SU-DHL-6 (cell line): ENCODE measurements around the gene TAF10.

ENCODE experiments used
- H2AFZ ChIP-seq: fragments of 200-600 bp; sonication (generic); 2 replicates; pipeline ENCODE4 v1.6.1; 2014; ENCODE audit warnings: low read depth, mild to moderate bottlenecking, moderate library complexity, mixed read lengths, antibody characterized with exemption, low read length; ENCODE audit not compliant: severe bottlenecking
- H3F3A ChIP-seq: fragments of 200-600 bp; shearing (Covaris generic); 2 replicates; pipeline ENCODE4 v1.6.0; 2016; ENCODE audit warnings: antibody characterized with exemption, mild to moderate bottlenecking; ENCODE audit not compliant: insufficient read depth
- H3K27ac ChIP-seq: fragments of 200-600 bp; sonication (generic); 2 replicates; pipeline ENCODE4 v1.5.1; 2016; ENCODE audit warnings: low read depth, mild to moderate bottlenecking, low read length, moderate library complexity, mixed read lengths
- H3K27me3 ChIP-seq: fragments of 200-600 bp; sonication (generic), shearing (Covaris generic); 2 replicates; pipeline ENCODE4 v1.6.0; 2014; ENCODE audit warnings: mild to moderate bottlenecking, low read length
- H3K36me3 ChIP-seq: fragments of 200-600 bp; sonication (generic); 2 replicates; pipeline ENCODE4 v1.6.1; 2014; ENCODE audit warnings: mild to moderate bottlenecking, low read length, mixed read lengths
- H3K4me2 ChIP-seq: fragments of 300-600, 200-600 bp; shearing (Covaris generic), sonication (generic); 2 replicates; pipeline ENCODE4 v1.6.0; 2014; ENCODE audit warnings: low read length, low read depth, mild to moderate bottlenecking; ENCODE audit not compliant: poor library complexity, severe bottlenecking
- H3K4me3 ChIP-seq: fragments of 200-600 bp; sonication (generic); 2 replicates; pipeline ENCODE4 v1.5.1; 2014; ENCODE audit warnings: antibody characterized with exemption, low read length, mild to moderate bottlenecking, mixed read lengths; ENCODE audit not compliant: insufficient read depth, poor library complexity, severe bottlenecking
- H3K79me2 ChIP-seq: fragments of 200-600 bp; sonication (generic); 2 replicates; pipeline ENCODE4 v1.6.1; 2014; ENCODE audit warnings: mild to moderate bottlenecking, low read length, moderate library complexity; ENCODE audit not compliant: insufficient read depth
- H3K9ac ChIP-seq: fragments of 200-600 bp; sonication (generic); 2 replicates; pipeline ENCODE4 v1.7.0; 2014; ENCODE audit warnings: mild to moderate bottlenecking, low read length
- H3K9me2 ChIP-seq: fragments of 200-600 bp; sonication (generic); replicated peaks from 2 replicates; pipeline ENCODE4 v1.6.1; 2014; ENCODE audit warnings: low read length; ENCODE audit not compliant: insufficient read depth
- H3K9me3 ChIP-seq: fragments of 200-600 bp; sonication (generic); 2 replicates; pipeline ENCODE4 v1.6.1; 2014; ENCODE audit warnings: low read length, mixed read lengths; ENCODE audit not compliant: insufficient read depth
- H4K20me1 ChIP-seq: fragments of 200-600 bp; sonication (generic); 2 replicates; pipeline ENCODE4 v1.6.1; 2014; ENCODE audit warnings: low read depth, mild to moderate bottlenecking, antibody characterized with exemption, low read length, moderate library complexity, mixed read lengths
- CTCF ChIP-seq: fragments of 200-600 bp; sonication (generic); IDR thresholded peaks from one replicate; pipeline ENCODE4 v1.5.1; 2017; ENCODE audit warnings: antibody characterized with exemption, mild to moderate bottlenecking, low read length, moderate library complexity; ENCODE audit not compliant: insufficient read depth, poor library complexity, severe bottlenecking
- EZH2phosphoT487 ChIP-seq: fragments of 200-600 bp; sonication (generic), shearing (Covaris generic); conservative IDR thresholded peaks from 2 replicates; pipeline ENCODE4 v1.6.1; 2018; ENCODE audit warnings: mild to moderate bottlenecking, antibody characterized with exemption, low read length, moderate library complexity, mixed read lengths

The TAF10 gene

GRCh38 chr11:6646918-6647679 is 35.1 kb upstream of the TAF10 start:
- Histone ChIP-seq H3K9me2 (no peaks in the 10 kb centered on the region), H3K27me3 (no peaks in the 10 kb centered on the region), H3K4me3 (no peak overlapping the region), H3F3A (no peaks in the 10 kb centered on the region), H2AFZ (no peak overlapping the region), H3K9ac (no peak overlapping the region), H3K4me2 (no peak overlapping the region), H3K27ac (no peak overlapping the region), H4K20me1 (no peaks in the 10 kb centered on the region), H3K9me3 (no peaks in the 10 kb centered on the region), H3K79me2 (no peaks in the 10 kb centered on the region), H3K36me3 (no peaks in the 10 kb centered on the region)
- TF ChIP-seq CTCF, result no peak
- TF ChIP-seq EZH2phosphoT487, result no peak

DNA sequence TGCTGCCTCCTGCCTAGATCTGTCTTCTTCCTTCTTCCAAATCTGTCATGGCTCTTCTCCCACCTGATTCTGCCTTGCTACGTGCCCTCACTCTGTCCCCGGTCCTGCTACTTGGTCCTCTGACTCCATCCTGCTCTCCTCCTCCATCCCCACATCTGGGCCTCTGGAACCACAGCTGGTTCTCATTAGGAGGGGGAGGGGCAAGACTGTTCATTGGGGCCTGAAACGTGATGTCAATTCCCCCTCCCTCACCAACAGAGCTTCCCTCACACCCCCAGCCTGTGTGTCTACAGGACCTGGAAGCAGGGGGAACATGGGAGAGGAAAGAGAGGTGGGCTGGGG is 34.5 kb upstream of the TAF10 start:
- Histone ChIP-seq H3K9ac (no peak overlapping the region), H3K4me2 (no peak overlapping the region), H3K27ac (no peak overlapping the region), H3K27me3 (no peaks in the 10 kb centered on the region), H3K36me3 (no peaks in the 10 kb centered on the region), H3K79me2 (no peaks in the 10 kb centered on the region), H3K9me2 (no peaks in the 10 kb centered on the region), H3K4me3 (no peak overlapping the region), H4K20me1 (no peaks in the 10 kb centered on the region), H3F3A (no peaks in the 10 kb centered on the region), H3K9me3 (no peaks in the 10 kb centered on the region), H2AFZ (no peak overlapping the region)
- TF ChIP-seq CTCF (no peak), EZH2phosphoT487 (no peak)

DNA sequence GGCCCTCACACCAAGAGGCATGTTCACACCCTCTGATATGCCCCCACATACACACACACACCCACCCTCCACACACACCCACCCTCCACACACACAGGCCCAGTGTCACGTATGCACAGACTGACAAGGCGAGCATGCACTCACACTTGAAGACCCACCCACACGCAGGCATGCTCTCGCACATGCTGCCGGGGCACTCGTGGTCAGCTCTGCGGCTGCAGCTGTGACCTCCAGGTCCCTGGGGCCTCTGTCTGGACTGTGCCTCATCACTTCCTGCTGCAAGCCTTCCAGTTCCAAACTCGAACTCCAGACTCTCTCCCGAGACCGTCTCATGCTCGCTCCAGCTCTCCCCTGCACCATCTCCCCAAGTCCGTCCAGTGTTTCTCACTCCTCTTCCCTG is 34.1 kb upstream of the TAF10 start:
- H3K9ac ChIP-seq, result no peak overlapping the region
- TF ChIP-seq EZH2phosphoT487 (no peak), CTCF (no peak)

More for the DNA sequence above, 34.1 kb upstream of the TAF10 start:
- Histone ChIP-seq H3F3A (no peaks in the 10 kb centered on the region), H3K27ac (no peak overlapping the region), H3K27me3 (no peaks in the 10 kb centered on the region), H4K20me1 (no peaks in the 10 kb centered on the region), H3K9me3 (no peaks in the 10 kb centered on the region), H3K36me3 (no peaks in the 10 kb centered on the region), H3K9me2 (no peaks in the 10 kb centered on the region), H3K4me3 (no peak overlapping the region), H2AFZ (no peak overlapping the region), H3K4me2 (no peak overlapping the region), H3K79me2 (no peaks in the 10 kb centered on the region)
